ENCODE results near the gene MTAP.
"Not testable (repeated sequence)": the region's sequence is repeated elsewhere in the genome, so short reads cannot be mapped to it uniquely, and the experiment has no call there.

Gene MTAP

DNA sequence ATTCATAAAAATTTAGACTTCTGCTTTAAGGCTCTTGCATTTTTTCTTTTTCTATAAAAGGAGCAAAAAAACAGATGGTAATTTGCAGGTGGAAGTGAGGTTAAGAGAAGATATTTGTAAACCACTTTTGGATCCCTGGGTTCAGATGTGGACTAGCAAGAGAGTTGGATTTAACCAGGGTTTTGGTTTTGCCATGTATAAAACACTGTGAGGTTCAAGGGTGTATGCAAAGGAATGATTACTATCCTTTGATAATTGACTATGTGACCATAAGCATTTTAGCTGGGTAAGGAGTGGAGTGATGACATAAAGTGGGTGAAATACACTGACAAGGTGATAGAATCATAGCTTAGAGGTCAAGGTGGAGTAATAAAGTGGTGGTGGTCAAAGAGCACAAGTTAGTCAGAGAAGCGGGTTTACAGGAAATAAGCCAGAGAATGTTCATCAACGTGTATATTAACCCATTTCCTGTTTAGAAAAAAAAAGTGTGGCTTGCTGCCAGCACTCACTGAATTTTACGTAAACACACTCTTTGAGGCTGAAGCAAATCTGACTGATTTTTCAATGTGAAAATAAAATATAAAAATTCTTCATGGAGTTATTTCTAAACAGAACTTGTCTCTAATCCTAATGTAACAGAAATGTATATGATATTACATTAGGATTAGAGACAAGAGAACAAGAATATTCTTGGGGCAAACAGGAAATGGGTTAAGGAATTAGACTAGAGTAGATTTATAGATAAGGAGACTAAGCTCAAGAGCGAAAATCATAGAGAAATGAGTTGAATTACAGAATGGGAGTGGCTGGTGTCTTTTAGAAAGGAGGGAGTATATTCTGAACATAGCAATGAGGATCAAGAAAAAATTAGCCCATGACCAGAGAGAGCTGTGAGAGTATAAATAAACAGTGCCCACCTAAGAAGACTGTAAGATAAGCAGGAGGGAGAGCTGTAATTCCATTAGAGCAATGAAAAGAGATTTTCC is 117.2 kb downstream of the MTAP start:
- no peak for DNase-seq (ENCODE audit: low spot score)

DNA sequence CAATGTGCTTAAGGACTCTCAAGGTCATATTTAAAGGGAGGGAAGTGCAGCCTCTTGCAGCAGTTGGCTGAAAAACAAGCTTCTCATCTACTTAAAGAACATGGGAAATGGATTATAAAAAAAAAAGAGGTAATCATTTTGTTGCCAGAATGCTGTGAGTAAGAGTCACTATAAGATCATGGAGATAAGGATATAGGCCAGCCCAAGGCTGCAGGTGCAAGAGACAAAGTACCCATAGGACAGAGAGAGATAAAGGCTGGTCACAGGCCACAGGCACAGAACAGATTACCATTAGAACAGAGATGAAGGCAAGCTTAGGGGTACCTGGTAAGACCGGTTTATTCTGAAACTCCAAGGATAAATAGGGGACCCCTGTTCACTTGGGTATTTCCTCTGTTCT is 121.3 kb downstream of the MTAP start:
- no peak for DNase-seq (ENCODE audit: low spot score)

DNA sequence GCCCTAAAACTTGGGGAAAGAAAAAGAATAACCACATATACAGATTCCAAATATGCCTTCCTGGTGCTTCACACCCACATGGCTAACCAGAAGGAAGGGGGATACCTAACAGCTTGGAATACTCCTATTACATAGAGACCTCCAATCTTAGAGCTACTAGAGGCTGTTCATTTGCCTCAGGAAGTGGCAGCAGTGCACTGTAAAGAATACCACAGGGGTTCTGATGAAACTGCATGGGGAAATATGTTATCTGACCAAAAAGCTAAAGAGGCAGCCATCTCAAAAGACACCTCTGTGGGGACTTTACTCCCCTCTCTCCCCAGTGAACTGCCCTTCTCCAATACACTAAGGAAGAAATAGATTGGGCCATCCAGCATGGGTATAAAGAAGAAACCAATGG is 125.3 kb downstream of the MTAP start:
- DNase-seq (ENCODE audit: low spot score): no peak

DNA sequence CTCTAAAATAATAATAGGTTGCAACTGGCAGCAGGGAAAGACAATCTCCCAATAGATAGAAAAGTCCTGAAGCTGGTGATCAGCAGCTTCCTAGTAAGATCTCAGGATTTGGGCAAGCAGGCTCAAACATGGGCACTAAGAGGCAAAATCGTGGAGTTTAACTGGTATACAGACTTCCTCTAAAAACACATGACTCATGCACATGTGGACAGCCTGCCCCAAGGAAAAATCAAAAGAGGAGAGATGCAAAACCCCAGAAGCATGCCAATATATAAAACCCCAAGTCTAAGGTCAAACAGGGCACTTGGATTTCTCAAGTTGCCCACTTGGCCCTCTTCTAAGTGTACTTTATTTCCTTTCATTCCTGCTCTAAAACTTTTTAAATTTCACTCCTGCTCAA is 129.0 kb downstream of the MTAP start:
- no peak for DNase-seq (ENCODE audit: low spot score)

DNA sequence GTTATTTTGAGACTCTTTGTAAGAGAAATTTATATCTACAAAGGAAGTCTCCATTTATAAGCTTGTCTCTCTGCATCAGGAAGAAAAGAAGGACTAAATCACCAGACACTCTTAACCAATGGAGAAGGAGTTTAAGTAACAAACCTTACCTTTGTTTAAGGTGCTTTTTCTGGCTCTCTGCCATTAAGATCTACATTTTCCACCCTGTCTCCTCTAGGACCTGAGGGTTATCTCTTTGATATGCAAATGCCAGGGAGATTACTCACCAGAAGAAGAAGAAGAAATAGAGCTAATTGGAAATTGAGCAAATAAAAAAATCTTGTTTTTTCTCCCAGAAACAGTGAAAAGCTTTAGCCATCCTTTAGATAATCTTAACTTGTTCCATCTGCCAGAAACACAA is 130.8 kb downstream of the MTAP start:
- DNase-seq (ENCODE audit: low spot score): no peak

DNA sequence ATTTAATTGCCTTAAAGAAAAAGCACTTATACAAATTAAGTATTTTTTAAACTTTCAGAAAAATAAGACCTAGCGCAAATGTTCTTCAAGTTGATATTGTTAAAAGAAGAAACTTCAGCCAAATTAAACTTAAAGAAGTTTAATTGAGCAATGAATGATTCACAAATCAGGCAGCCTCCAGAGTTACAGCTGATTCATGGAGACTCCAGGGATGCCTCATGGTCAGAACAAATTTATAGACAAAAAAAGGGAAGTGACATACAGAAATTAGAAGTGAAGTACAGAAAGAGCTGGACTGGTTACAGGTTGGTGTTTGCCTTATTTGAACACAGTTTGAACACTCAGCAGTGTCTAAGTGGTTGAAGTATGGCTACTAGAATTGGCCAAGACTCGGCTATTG is 131.4 kb downstream of the MTAP start:
- no peak for DNase-seq (ENCODE audit: low spot score)

DNA sequence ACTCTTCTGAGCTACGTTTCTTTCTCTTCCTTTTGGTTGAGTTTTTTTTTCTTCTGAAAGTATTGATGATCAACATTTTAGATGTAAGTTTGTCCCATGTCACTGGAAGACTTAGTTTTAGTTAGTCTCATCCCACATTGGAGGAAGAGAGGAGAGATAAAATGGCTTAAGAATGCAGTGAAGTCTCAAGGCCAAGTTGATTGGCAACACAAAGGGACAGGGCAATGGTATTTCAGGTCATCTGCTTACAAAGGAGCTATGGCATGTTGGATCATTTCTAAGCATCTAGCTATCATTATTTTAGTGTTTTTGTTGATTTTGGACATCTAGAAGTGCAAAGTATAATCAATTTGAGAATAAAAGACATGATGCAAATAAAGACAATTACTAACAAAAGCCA is 133.2 kb downstream of the MTAP start:
- DNase-seq (ENCODE audit: low spot score): no peak

DNA sequence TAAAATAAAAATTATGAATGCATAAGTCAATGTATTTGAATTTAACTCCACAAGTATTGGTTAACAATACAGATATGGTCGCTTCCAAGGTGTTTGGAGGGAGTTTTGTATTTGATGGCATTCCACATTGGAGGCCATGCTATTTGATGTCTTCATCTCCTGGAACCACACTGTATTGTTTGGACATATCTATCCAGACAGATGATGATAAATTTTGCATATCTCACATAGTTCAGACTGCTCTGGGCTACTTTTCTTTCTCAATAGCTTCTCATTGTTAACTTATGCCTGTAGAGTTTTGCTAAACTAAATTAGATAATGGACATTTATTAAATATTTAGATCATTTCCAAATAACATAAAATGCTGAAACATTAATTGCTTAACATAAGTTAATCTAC is 133.7 kb downstream of the MTAP start:
- DNase-seq (ENCODE audit: low spot score): no peak

DNA sequence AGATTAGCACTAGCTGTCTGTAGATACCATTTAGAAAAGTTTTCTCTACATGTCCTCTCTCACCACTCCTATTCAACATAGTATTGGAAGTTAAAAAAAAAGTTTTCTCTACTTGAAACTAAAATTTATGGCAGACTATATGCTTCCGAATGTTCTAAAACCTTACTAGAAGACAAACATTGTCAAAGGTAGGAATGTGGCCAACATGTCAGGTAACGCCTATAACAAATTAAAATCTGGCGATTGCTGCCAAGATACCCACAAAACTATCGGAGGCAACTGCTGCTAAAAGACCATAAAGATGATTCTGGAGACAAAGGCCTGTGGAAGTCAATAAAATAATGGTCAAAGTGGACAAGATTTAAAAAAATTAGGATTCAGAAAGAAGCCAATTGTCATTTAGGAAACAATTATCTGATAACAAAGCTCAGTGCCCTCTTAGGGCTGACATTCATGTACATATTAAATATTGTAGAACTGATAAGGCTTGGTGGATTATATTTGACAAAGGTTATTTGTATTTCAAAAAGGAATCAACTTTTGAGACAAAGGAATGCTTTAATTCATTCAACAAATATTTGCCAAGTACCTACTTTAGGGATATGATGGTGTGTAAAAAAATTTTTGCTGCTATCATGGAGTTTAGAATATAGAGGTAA is 139.0 kb downstream of the MTAP start:
- no peak for DNase-seq (ENCODE audit: low spot score)

DNA sequence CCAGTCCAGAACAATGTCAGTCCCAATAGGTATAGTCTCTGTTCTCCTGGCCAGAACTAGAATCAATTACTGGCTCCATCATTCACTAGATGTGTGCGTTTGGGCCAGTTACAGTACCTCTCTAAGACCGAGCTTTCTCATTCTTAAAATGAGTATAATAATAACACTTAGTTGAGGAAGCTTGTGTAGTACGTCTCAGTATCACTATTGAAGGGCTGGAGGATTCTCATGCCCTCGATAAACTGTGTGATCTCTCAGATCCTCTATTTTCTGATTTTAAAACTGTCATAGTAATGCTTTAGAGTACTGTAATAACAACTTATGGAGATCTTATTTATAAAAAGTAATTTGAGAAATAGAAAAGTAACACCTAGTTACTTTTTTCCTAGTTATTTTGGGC is 141.0 kb downstream of the MTAP start:
- no peak for DNase-seq (ENCODE audit: low spot score)

DNA sequence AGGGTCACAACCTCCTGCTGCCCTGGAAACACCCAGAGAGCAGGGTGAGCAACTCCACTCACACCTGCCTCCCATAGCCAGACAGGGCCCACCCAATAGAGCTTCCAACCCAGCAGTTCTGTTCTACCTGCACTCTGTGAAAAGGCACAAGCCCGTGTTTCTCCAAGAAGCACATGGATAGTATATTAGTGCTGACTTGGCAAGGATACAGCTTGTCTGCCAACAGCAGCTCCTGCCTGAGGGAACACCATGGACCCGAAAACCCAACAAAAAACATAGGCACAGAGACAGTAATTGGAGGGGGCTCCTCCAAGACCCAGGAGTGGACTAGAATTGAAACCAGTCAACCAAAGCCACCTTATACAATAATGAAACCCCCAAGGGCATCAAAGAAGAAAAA is 143.2 kb downstream of the MTAP start:
- DNase-seq (ENCODE audit: low spot score): no peak

DNA sequence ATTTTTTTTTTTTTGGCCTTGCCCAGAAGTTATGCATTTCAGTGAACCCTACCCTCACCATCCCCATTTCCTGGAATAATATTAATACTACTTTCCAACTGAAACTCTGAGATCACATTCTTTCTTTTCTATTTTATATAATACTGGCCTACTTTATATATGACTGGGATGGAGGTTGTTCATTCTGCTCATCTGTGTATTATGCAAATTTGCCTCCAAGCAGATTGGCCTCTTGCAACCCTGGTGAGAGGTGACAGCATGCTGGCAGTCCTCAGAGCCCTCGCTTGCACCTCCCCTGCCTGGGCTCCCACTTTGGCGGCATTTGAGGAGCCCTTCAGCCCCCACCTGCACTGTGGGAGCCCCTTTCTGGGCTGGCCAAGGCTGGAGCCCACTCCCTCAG is 156.4 kb downstream of the MTAP start:
- no peak for DNase-seq (ENCODE audit: low spot score)

DNA sequence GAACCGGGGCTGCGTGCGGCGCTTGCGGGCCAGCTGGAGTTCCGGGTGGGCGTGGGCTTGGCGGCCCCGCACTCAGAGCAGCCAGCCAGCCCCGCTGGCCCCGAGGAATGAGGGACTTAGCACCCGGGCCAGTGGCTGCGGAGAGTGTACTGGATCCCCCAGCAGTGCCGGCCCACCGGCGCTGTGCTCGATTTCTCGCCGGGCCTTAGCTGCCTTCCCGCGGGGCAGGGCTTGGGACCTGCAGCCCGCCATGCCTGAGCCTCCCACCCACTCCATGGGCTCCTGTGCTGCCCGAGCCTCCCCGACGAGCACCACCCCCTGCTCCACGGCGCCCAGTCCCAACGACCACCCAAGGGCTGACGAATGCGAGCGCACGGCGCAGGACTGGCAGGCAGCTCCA is 156.8 kb downstream of the MTAP start:
- not testable (repeated sequence) for DNase-seq (ENCODE audit: low spot score)

DNA sequence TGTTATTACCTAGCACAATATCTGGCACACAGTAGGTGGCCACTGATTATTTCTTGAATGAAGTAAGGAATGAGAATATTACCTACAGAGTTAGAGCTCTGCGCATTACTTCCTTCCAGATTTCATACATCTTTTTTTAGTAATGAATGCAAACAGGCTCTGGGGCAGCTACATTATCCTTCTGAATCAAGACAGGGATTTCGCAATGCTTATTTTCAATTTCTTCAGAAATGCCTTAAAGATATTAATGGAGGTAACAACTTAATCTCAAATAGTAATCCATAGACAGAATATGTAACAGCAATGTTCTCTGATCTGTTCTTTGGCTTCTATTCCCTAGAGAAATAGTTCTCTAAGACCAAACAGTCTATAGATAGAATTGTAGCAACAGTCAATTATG is 159.1 kb downstream of the MTAP start:
- no peak for DNase-seq (ENCODE audit: low spot score)

DNA sequence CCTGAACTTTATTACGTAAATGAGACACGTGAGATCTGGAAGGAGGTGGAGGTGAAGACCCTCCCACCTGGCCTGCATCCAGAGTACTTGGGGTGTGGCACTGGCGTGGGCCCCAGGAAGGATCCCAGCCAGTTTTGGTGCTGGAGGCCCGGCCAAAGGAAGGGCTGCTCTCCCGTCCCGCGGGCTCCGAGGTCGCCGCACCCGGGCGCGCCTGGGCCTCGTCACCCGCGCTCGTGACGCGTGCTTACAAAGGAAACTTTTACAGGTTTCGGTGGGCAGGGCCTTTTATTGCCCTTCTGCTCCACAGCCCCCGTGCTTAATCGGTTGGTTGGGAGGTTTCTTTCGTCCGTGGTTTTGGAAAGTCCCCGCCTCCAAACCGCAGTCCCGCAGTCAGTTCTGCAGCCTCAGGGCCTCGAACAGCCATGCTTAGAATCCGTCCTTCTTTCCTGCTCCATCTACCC is 162.5 kb downstream of the MTAP start:
- DNase-seq (ENCODE audit: low spot score): peak; percentile 54

DNA sequence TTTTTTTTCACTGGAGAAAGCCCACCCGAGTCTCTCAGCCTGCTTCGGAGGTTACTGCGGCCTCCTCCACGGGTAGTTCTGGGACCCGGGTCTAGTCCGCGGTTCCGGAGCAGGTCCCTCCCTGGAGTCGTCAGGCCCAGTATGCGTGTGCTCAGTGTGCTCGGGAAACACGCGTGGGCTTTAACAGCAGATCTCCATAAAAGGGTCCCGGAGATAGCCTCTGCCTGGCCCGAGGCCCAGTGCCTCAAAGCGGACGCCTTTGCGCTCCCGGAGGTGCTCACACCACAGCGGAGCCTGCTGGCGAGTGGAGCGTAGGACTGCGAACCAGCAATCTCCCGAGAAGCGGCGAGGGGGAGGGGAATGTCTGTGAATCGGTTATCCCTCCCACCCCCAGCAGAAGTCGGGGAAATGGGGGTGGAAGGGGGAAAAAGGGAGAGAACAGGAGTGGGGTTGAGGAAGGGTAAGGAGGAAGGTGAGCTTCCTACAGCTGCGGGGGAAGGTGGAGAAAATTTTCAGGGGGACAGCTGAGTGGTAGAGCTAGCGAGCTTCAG is 163.0 kb downstream of the MTAP start:
- peak; percentile 82 for DNase-seq (ENCODE audit: low spot score)

DNA sequence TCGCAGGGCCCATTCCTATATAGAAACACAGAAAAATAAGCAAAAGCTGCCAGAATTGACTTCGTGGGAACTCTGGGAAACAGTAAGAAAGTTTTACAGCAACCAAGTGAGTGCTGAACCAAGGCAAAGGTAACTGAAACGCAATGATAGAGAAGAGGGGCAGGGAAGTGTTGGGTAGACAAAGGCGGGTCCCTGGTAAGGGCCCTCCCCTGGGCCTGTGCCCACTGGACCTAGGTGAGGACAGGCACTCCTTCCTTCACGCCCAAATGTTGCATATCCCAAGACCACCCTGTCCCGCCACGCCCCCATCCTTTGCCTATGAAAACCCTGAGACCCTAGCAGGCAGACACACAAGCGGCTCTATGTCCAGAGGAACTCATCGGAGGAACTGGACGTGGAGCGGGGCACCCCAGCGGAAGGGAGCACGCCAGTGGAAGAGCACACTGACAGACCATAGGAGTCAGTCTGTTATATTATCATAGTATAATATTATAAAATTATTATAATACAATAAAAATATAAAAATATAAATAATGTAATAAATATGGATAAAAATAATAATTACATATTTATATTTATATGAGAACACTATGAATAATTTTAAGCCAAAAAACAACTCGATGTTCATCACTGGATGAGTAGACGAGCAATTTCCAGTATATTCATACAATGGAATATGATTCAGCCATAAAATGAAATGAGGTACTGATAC is 163.9 kb downstream of the MTAP start:
- no peak for DNase-seq (ENCODE audit: low spot score)

DNA sequence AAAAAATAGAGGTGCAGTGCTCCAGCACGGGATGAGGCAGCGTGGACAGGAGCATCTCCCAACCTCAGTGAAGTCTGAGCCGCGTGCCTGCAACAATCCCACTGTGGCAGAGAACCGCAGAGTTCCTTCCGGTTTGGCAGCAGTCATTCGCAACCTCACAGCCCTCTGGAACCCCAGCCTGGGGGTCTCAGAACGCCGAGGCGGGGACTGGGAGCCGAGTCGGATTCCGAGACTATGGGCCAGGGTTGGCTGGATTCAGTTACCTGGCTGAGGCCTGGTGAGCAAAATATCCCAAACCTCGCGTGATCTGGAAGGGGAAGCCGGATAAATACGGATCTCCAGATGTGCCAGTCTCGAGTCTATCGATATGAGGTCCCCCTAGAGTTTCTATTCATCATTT is 164.7 kb downstream of the MTAP start:
- DNase-seq (ENCODE audit: low spot score): no peak

DNA sequence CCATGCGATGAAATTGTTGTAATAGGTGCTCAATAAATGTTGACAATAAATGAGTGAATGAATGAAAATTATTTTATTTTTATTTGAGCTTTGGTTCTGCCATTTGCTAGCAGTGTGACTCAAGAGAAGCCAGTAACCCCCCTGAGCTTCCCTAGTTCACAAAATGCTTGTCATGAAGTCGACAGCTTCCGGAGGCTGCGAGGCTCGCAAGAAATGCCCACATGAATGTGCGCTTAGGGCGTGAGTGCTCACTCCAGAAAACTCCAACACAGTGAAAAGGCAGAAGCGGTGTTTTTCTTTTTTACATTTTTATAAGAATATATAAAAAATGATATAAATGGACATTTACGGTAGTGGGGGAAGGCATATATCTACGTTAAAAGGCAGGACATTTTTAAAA is 165.3 kb downstream of the MTAP start:
- no peak for DNase-seq (ENCODE audit: low spot score)

DNA sequence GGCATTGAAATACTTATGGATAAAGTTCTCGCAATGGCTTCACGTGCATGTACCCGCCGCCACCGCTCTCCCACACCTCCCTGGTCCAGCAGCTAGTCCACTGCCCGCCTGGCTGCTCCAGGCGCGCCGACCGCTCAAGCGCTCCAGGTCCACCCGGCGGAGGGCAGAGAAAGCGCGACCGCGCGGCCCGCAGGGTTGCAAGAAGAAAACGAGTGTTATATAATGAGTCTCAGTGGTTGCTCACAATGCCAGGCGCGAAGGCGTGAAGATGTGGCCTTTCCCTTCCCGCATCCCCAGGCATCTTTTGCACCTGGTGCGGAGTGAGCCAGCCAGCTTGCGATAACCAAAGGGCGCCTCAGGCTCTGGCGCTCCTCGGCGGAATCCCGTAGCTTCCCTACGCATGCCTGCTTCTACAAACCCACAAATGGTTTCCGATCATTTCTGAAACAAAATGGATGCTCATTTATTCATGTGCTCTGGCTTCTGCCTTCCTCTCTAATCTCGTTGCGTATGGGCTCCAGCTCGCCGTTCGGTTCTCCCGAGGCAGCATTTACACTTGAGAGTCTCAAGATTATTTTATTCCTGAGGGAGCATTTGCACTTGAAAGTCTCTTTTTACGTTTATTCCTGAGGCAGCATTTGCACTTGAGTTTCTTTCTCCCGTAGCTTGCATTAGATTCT is 166.0 kb downstream of the MTAP start:
- DNase-seq (ENCODE audit: low spot score): no peak

DNA sequence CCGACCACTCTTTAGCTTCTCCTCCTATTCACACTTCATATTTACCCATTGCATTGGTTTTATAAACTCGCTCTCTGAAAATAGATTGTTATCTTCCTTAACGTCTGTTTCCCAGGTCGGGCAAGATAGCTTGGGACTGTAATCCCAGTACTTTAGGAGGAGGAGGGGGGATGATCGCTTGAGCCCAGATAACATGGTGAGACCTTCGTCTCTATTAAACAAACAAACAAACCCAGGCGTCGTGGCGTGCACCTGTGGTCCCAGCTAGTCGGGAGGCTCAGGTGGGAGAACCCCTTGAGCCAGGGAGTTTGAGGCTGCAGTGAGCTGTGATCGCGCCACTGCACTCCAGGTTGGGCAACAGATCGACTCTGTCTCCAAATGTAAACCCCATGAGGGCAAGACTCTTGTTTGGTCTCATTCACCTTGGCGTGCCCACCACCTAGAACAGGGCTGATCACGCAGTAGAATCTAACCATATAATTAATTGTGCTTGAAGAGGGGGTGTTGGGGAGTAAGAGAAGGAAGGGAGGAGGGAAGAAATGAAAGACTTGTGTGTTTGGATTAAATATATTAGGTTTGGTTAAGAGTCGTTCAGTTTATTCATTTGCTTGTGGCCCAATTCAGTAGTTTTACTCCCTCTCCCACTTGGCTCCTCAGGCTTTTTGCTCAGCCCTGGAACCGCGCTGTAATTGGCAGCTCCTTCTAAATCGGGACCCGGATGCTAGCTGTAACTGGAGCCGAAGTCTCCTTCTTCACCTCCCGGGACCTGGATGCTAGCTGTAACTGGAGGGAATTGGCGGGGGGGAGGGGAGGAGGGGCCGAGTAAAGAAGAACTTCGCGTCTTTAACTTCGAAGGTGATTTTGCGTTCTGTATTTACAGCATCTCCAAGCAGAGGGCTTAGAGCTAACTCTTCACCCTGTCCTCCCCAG is 166.8 kb downstream of the MTAP start:
- peak; percentile 63 for DNase-seq (ENCODE audit: low spot score)
